COLO668 (cell line): ENCODE data around the gene RNF208.

Experiments used
- DNase-seq: peaks from one replicate; lab custom pipeline; 2025; ENCODE audit not compliant: unreplicated experiment; lab: John Stamatoyannopoulos, UW

The RNF208 gene

GRCh38 chr9:137222190-137223077 lies at the start of gene RNF208:
Gene RNF208, minus strand, starts transcription at chr9:137222240. Its CDS starts 1,028 bp downstream, at chr9:137221212.
- DNase-seq, result peak; percentile 50

- no peak for DNase-seq
These were observed 49.6 kb upstream of the RNF208 start for GRCh38 chr9:137271696-137272076.

GRCh38 chr9:137270929-137271695 lies 49.1 kb upstream of the RNF208 start:
- DNase-seq, result no peak

GRCh38 chr9:137269231-137269772 lies 47.3 kb upstream of the RNF208 start:
- DNase-seq, result peak; percentile 63

- peak; percentile 63 for DNase-seq
These were observed 46.6 kb upstream of the RNF208 start for GRCh38 chr9:137268538-137269201.

- no peak for DNase-seq
These were observed 45.9 kb upstream of the RNF208 start for GRCh38 chr9:137267933-137268355.

- DNase-seq, result no peak
These were observed 44.8 kb upstream of the RNF208 start for GRCh38 chr9:137266585-137267453.

GRCh38 chr9:137266162-137266527 lies 44.1 kb upstream of the RNF208 start:
- no peak for DNase-seq

GRCh38 chr9:137265496-137266161 lies 43.6 kb upstream of the RNF208 start:
- no peak for DNase-seq

GRCh38 chr9:137264067-137264466 lies 42.0 kb upstream of the RNF208 start:
- no peak for DNase-seq

- DNase-seq, result no peak
These were observed 41.5 kb upstream of the RNF208 start for GRCh38 chr9:137263506-137263905.

GRCh38 chr9:137262909-137263285 lies 40.9 kb upstream of the RNF208 start:
- DNase-seq, result no peak

- peak; percentile 16 for DNase-seq
These were observed 40.3 kb upstream of the RNF208 start for GRCh38 chr9:137262173-137262908.

GRCh38 chr9:137256856-137257255 lies 34.8 kb upstream of the RNF208 start:
- no peak for DNase-seq

GRCh38 chr9:137256362-137256761 lies 34.3 kb upstream of the RNF208 start:
- no peak for DNase-seq

- DNase-seq, result peak; percentile 80
These were observed 33.5 kb upstream of the RNF208 start for GRCh38 chr9:137255448-137256114.

GRCh38 chr9:137254624-137255447 lies 32.8 kb upstream of the RNF208 start, which contains the start of gene NELFB:
Gene NELFB, plus strand, starts transcription at chr9:137255327.
- DNase-seq, result peak; percentile 93
